Loucy (cell line): Measurements from ENCODE around the gene MISP.

ENCODE experiments used
- H2AFZ ChIP-seq: fragments of 200-600 bp; sonication (generic); 2 replicates; pipeline ENCODE4 v1.6.0; 2016; ENCODE audit warnings: antibody characterized with exemption, mild to moderate bottlenecking, low read length, moderate library complexity
- H3F3A ChIP-seq: fragments of 200-600 bp; 2 replicates; pipeline ENCODE4 v1.6.0; 2016; ENCODE audit warnings: antibody characterized with exemption, low read depth, mild to moderate bottlenecking
- H3K27me3 ChIP-seq: fragments of 200-600 bp; sonication (generic); 2 replicates; pipeline ENCODE4 v1.6.1; 2014; ENCODE audit warnings: low read length, mild to moderate bottlenecking; ENCODE audit not compliant: insufficient read depth, poor library complexity, severe bottlenecking
- H3K36me3 ChIP-seq: fragments of 200-600 bp; sonication (generic); 2 replicates; pipeline ENCODE4 v1.6.1; 2016; ENCODE audit warnings: low read length; ENCODE audit not compliant: insufficient read depth
- H3K4me1 ChIP-seq: fragments of 200-600 bp; sonication (generic); 2 replicates; pipeline ENCODE4 v1.5.1; 2014; ENCODE audit warnings: low read length, mild to moderate bottlenecking; ENCODE audit not compliant: insufficient read depth, poor library complexity, severe bottlenecking
- H3K4me2 ChIP-seq: fragments of 200-600 bp; sonication (generic); 2 replicates; pipeline ENCODE4 v1.6.0; 2014; ENCODE audit warnings: antibody characterized with exemption, low read length, low read depth, mild to moderate bottlenecking; ENCODE audit not compliant: poor library complexity, severe bottlenecking
- H3K4me3 ChIP-seq: fragments of 200-600 bp; sonication (generic); 2 replicates; pipeline ENCODE4 v1.5.1; 2014; ENCODE audit warnings: low read length, mild to moderate bottlenecking, mixed read lengths; ENCODE audit not compliant: poor library complexity, severe bottlenecking
- H3K79me2 ChIP-seq: fragments of 200-600 bp; sonication (generic); 2 replicates; pipeline ENCODE4 v1.6.1; 2014; ENCODE audit warnings: low read length; ENCODE audit not compliant: insufficient read depth
- H3K9ac ChIP-seq: fragments of 200-600 bp; sonication (generic); 2 replicates; pipeline ENCODE4 v1.6.0; 2014; ENCODE audit warnings: mild to moderate bottlenecking, low read depth, low read length, moderate library complexity; ENCODE audit not compliant: poor library complexity, severe bottlenecking
- H3K9me2 ChIP-seq: fragments of 200-600 bp; sonication (generic); replicated peaks from 2 replicates; pipeline ENCODE4 v1.6.1; 2016; ENCODE audit warnings: low read depth, low read length, mixed read lengths
- H3K9me3 ChIP-seq: fragments of 200-600 bp; sonication (generic); 2 replicates; pipeline ENCODE4 v1.6.1; 2014; ENCODE audit warnings: mild to moderate bottlenecking, antibody characterized with exemption, low read length, low read depth; ENCODE audit not compliant: insufficient read depth
- H4K20me1 ChIP-seq: fragments of 200-600 bp; sonication (generic); 2 replicates; pipeline ENCODE4 v1.6.0; 2014; ENCODE audit warnings: antibody characterized with exemption, low read length, mild to moderate bottlenecking; ENCODE audit not compliant: insufficient read depth, poor library complexity, severe bottlenecking
- EZH2phosphoT487 ChIP-seq: fragments of 200-600 bp; IDR thresholded peaks from 2 replicates; pipeline ENCODE4 v1.6.1; 2018; ENCODE audit warnings: antibody characterized with exemption, mild to moderate bottlenecking, moderate library complexity, borderline replicate concordance
- TF ChIP-seq, protein P1 (sequence below): fragments of 200-600 bp; sonication (generic); conservative IDR thresholded peaks from 2 replicates; pipeline ENCODE4 v1.5.1; 2014; ENCODE audit warnings: mild to moderate bottlenecking, antibody characterized with exemption, low read length

MISP gene

GRCh38 chr19:810883-811489 lies 60.1 kb downstream of the MISP start:
- no peaks in the 10 kb centered on the region for H3K4me1 ChIP-seq
- H3F3A ChIP-seq, result peaks cover 18% of the 10 kb centered on the region; the same call in 1 of the 2 replicates
- H3K79me2 ChIP-seq, result peaks cover 33% of the 10 kb centered on the region
- no peaks in the 10 kb centered on the region for H3K9me3 ChIP-seq
- peaks cover 75% of the 10 kb centered on the region; the same call in 1 of the 2 replicates for H3K36me3 ChIP-seq
- peaks cover 59% of the 10 kb centered on the region for H4K20me1 ChIP-seq
- no peak overlapping the region for H2AFZ ChIP-seq
- H3K4me3 ChIP-seq, result no peak overlapping the region
- H3K9me2 ChIP-seq, result no peaks in the 10 kb centered on the region
- no peak overlapping the region for H3K9ac ChIP-seq
- no peak overlapping the region for H3K4me2 ChIP-seq
- TF ChIP-seq EZH2phosphoT487, result no peak
- TF ChIP-seq, protein P1, sequence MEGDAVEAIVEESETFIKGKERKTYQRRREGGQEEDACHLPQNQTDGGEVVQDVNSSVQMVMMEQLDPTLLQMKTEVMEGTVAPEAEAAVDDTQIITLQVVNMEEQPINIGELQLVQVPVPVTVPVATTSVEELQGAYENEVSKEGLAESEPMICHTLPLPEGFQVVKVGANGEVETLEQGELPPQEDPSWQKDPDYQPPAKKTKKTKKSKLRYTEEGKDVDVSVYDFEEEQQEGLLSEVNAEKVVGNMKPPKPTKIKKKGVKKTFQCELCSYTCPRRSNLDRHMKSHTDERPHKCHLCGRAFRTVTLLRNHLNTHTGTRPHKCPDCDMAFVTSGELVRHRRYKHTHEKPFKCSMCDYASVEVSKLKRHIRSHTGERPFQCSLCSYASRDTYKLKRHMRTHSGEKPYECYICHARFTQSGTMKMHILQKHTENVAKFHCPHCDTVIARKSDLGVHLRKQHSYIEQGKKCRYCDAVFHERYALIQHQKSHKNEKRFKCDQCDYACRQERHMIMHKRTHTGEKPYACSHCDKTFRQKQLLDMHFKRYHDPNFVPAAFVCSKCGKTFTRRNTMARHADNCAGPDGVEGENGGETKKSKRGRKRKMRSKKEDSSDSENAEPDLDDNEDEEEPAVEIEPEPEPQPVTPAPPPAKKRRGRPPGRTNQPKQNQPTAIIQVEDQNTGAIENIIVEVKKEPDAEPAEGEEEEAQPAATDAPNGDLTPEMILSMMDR, result no peak
- no peaks in the 10 kb centered on the region for H3K27me3 ChIP-seq

GRCh38 chr19:811506-812048 lies 60.7 kb downstream of the MISP start:
- no peaks in the 10 kb centered on the region for H3K27me3 ChIP-seq
- TF ChIP-seq EZH2phosphoT487, result no peak
- TF ChIP-seq, protein P1, result no peak
- H3K36me3 ChIP-seq, result peaks cover 71% of the 10 kb centered on the region; the same call in 1 of the 2 replicates
- H2AFZ ChIP-seq, result no peak overlapping the region
- peaks cover 53% of the 10 kb centered on the region for H4K20me1 ChIP-seq
- no peaks in the 10 kb centered on the region for H3K9me2 ChIP-seq
- no peaks in the 10 kb centered on the region for H3K4me1 ChIP-seq
- no peak overlapping the region for H3K4me3 ChIP-seq
- H3K9ac ChIP-seq, result no peak overlapping the region
- H3K4me2 ChIP-seq, result no peak overlapping the region
- H3K9me3 ChIP-seq, result no peaks in the 10 kb centered on the region
- peaks cover 18% of the 10 kb centered on the region; the same call in 1 of the 2 replicates for H3F3A ChIP-seq
- peaks cover 27% of the 10 kb centered on the region for H3K79me2 ChIP-seq

DNA sequence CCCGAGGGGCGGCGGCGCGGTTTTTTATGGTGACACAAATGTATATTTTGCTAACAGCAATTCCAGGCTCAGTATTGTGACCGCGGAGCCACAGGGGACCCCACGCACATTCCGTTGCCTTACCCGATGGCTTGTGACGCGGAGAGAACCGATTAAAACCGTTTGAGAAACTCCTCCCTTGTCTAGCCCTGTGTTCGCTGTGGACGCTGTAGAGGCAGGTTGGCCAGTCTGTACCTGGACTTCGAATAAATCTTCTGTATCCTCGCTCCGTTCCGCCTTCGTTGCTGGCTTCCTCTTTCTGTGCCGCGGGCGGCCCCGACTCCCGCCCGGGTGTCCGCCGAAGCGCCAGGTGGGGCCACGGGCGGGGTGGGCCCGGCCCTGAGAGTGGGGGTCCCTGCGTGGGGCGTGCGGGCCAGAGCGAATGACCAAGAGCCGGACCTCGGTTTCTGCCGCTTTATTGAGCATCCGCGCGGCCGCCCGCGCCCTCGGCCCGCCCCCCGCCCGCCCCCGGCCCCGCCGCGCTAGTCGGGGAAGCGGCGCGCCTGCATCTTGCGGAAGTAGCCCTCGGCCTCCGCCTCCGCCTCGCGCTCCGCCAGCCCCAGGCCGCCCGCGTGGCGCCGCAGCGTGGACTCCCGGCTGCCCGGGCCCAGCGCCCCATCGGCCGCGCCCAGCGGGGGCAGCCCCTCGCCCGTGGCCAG lies 61.3 kb downstream of the MISP start:
- Histone ChIP-seq H3K79me2 (peaks cover 21% of the 10 kb centered on the region), H3K9me3 (no peaks in the 10 kb centered on the region), H3K9me2 (no peaks in the 10 kb centered on the region), H4K20me1 (peaks cover 47% of the 10 kb centered on the region), H2AFZ (no peak overlapping the region), H3K4me2 (no peak overlapping the region), H3K4me1 (no peaks in the 10 kb centered on the region), H3K36me3 (peaks cover 65% of the 10 kb centered on the region; the same call in 1 of the 2 replicates), H3K9ac (no peak overlapping the region), H3K4me3 (no peak overlapping the region), H3K27me3 (no peaks in the 10 kb centered on the region), H3F3A (peaks cover 18% of the 10 kb centered on the region; the same call in 1 of the 2 replicates)
- no peak for TF ChIP-seq EZH2phosphoT487
- TF ChIP-seq, protein P1, result no peak
